ENCODE results near the gene DYNC2LI1.

DNA sequence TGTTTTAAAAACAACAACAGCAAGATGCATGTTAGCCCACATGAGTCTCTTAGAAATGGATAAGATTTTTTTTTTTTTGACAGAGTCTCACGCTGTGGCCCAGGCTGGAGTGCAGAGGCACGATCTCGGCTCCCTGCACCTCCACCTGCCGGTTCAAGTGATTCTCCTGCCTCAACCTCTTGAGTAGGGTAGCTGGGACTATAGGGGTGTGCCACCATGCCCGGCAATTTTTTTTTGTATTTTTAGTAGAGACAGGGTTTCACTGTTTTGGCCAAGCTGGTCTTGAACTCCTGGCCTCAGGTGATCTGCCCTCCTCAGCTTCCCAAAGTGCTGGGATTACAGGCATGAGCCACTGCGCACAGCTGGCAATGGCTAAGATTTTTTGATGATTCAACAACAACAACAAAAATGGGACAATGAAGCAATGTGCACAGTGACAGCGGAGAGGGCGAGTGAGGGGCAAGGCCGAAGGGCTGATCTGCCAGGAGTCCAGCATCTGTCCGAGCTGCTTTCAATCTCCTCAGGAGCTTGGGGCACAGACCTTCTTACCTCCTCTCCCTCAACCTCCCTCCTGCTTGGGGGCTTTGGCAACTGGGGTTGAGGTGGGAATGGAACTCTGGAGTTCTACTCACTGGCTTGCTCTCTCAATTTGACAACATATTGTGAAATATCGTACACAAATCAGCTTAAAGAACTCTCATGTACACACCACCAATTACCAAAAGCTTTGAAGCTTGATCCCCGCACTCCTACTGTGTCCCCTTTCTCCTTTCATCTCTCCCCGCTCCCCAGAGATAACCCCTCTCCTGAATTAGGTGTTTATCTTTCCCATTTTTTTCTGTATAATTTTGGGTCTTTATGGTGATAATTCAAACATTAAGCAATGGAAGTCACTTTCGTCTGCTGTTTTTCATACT lies 68.4 kb downstream of the DYNC2LI1 start:
- TF ChIP-seq, protein P1, sequence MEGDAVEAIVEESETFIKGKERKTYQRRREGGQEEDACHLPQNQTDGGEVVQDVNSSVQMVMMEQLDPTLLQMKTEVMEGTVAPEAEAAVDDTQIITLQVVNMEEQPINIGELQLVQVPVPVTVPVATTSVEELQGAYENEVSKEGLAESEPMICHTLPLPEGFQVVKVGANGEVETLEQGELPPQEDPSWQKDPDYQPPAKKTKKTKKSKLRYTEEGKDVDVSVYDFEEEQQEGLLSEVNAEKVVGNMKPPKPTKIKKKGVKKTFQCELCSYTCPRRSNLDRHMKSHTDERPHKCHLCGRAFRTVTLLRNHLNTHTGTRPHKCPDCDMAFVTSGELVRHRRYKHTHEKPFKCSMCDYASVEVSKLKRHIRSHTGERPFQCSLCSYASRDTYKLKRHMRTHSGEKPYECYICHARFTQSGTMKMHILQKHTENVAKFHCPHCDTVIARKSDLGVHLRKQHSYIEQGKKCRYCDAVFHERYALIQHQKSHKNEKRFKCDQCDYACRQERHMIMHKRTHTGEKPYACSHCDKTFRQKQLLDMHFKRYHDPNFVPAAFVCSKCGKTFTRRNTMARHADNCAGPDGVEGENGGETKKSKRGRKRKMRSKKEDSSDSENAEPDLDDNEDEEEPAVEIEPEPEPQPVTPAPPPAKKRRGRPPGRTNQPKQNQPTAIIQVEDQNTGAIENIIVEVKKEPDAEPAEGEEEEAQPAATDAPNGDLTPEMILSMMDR (IDR thresholded peaks at IDR 0.05; ENCODE audit: low read length): no peak
- no peak for TF ChIP-seq EZH2 (optimal IDR thresholded peaks at IDR 0.05; ENCODE audit: low read depth, low read length)

All from MM.1S (cell line).